CD8-positive, alpha-beta memory T cell (primary cell): ENCODE results near the gene ENG. TPM values are rescaled to one million over a fixed set of nuclear protein-coding genes. Genes with fewer than 3 reads are reported as not detected.
"Not testable (repeated sequence)": the region's sequence is repeated elsewhere in the genome, so short reads cannot be mapped to it uniquely, and the experiment has no call there.

Experiments used
- CTCF ChIA-PET: fragments of 350-600 bp; sonication (Branson Sonifier 250); formaldehyde crosslinking; loops from one replicate; lab custom pipeline; 2021; ENCODE audit warnings: antibody characterized with exemption; lab: Charles Lee
- POLR2A ChIA-PET: fragments of 350-600 bp; sonication (Branson Sonifier 250); formaldehyde crosslinking; loops from one replicate; lab custom pipeline; 2021; ENCODE audit warnings: antibody characterized with exemption; lab: Charles Lee
- DNase-seq, 5 donors: peaks; one replicate each; pipeline versions ENCODE4 v3.0.0 to v3.0.0-alpha.2; 2020 to 2022; ENCODE audit warnings: mixed read lengths in 1 of 5
- H3K27ac ChIP-seq: one replicate; pipeline ENCODE4 v1.7.0; 2013; ENCODE audit warnings: low read depth, mild to moderate bottlenecking, low read length, moderate library complexity
- H3K27me3 ChIP-seq: 2 replicates; pipeline ENCODE4 v1.7.0; 2013; ENCODE audit warnings: low read length, mild to moderate bottlenecking; ENCODE audit not compliant: insufficient read depth, poor library complexity, severe bottlenecking
- H3K36me3 ChIP-seq: 2 replicates; pipeline ENCODE4 v1.7.0; 2013; ENCODE audit warnings: mild to moderate bottlenecking, low read length, moderate library complexity; ENCODE audit not compliant: insufficient read depth
- H3K4me1 ChIP-seq: 2 replicates; pipeline ENCODE4 v1.7.0; 2013; ENCODE audit warnings: mild to moderate bottlenecking, low read length, moderate library complexity; ENCODE audit not compliant: insufficient read depth
- H3K4me3 ChIP-seq: 2 replicates; pipeline ENCODE4 v1.7.0; 2013; ENCODE audit warnings: mild to moderate bottlenecking, low read length
- H3K9me3 ChIP-seq: 2 replicates; pipeline ENCODE4 v1.7.0; 2013; ENCODE audit warnings: mild to moderate bottlenecking, low read length
- H3K27ac Mint-ChIP-seq, 8 donors: one replicate each; pipeline ENCODE4 v1.8.0; 2020 to 2021; ENCODE audit warnings: mixed read lengths in 8 of 8, mild to moderate bottlenecking in 6 of 8, inconsistent platforms in 3 of 8, moderate library complexity in 3 of 8
- H3K27me3 Mint-ChIP-seq, 2 donors: one replicate each; pipeline ENCODE4 v1.8.0; 2020 to 2021; ENCODE audit warnings: mixed read lengths in 2 of 2, mild to moderate bottlenecking in 1 of 2, moderate library complexity in 1 of 2
- H3K36me3 Mint-ChIP-seq, 3 donors: one replicate each; pipeline ENCODE4 v1.8.0; 2020 to 2021; ENCODE audit warnings: mixed read lengths in 3 of 3, inconsistent platforms in 1 of 3, mild to moderate bottlenecking in 1 of 3
- H3K4me1 Mint-ChIP-seq, 3 donors: one replicate each; pipeline ENCODE4 v1.8.0; 2020 to 2021; ENCODE audit warnings: mixed read lengths in 3 of 3, inconsistent platforms in 1 of 3, mild to moderate bottlenecking in 1 of 3
- H3K4me3 Mint-ChIP-seq, 7 donors: one replicate each; pipeline ENCODE4 v1.8.0; 2020 to 2021; ENCODE audit warnings: mixed read lengths in 7 of 7, mild to moderate bottlenecking in 6 of 7, moderate library complexity in 4 of 7, inconsistent platforms in 2 of 7
- H3K9me3 Mint-ChIP-seq, 5 donors: one replicate each; pipeline ENCODE4 v1.8.0; 2020 to 2022; ENCODE audit warnings: mixed read lengths in 5 of 5, mild to moderate bottlenecking in 3 of 5, moderate library complexity in 2 of 5, inconsistent platforms in 1 of 5
- polyA plus RNA-seq: library from polyadenylated mRNA; unstranded; fragments of 300-500 nt; fragmentation: Illumina TruSeq; gene quantifications from one replicate; pipeline ENCODE4 v1.2.3, GENCODE V29; 2021
- total RNA-seq, 2 experiments: library from RNA; stranded (reverse); gene quantifications; one replicate each; pipeline ENCODE4 v1.2.3, GENCODE V29; 2021

The ENG gene
- total and polyA plus RNA-seq, 3 experiments from 2014 or later: 7.9 to 19.3 (median 18.9) TPM

- peak overlapping the region in 1 of 8 donors; percentile 5 for H3K27ac Mint-ChIP-seq
- no peak for DNase-seq
- H3K4me1 Mint-ChIP-seq: peaks cover 4 to 8% (median 5%) of the 10 kb centered on the region in 3 donors
These were observed 7.3 kb downstream of the ENG start for GRCh38 chr9:127847178-127847510.

DNA sequence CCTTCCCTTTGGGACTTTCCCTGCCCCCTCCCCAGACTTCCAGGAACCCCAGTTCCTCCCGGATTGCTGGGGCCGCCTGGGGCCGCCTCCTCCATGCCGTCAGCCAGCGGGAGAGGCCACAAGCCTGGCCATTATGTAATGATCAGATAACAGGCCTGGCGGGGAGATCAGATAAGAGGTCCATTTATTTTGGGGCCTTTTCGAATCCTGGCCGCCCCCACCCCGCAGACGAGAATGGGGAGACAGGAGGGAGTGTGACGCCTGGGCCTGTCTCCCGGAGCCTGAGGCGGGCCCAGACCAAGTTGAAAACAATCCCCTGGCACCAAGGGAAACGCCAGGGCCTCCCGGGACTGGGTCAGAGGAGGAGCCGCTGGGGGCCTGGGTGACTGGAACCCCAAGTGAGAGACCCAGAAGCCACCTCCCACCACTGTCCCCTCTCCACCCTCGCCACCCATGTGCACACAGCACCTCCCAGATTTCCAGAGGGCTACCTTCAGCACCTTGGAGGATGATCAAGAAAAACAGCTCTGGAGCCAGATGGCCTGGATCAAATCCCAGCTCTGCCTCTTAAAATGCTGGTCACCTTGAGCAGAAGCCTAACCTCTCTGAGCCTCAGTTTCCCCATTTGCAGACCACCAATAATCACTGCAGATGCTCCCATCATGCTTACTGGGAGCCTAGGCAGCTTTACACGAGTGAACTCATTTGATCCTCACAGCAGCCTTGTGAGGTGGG lies 7.8 kb downstream of the ENG start:
- Mint-ChIP-seq H3K36me3 (peaks cover 16 to 20% (median 17%) of the 10 kb centered on the region in 3 donors), H3K9me3 (peaks cover 5 to 16% (median 12%) of the 10 kb centered on the region in 5 donors), H3K4me3 (no peak overlapping the region), H3K27me3 (peaks cover 0 to 2% of the 10 kb centered on the region in 2 donors), H3K4me1 (peaks cover 0 to 5% (median 0%) of the 10 kb centered on the region in 3 donors), H3K27ac (no peak overlapping the region)
- Histone ChIP-seq H3K4me1 (no peaks in the 10 kb centered on the region), H3K27ac (no peak overlapping the region), H3K9me3 (peaks cover 13% of the 10 kb centered on the region), H3K4me3 (no peak overlapping the region), H3K27me3 (no peaks in the 10 kb centered on the region), H3K36me3 (no peaks in the 10 kb centered on the region)
- CTCF ChIA-PET: interaction anchor here (1.0 to 1.3 kb wide), 2 partner anchors 16 to 23 kb away, joined by 3 to 5 read pairs; no protein-coding TSS in a partner anchor
- no peak for DNase-seq
- POLR2A ChIA-PET: no interaction called here

More at GRCh38 chr9:127847178-127847510, 7.3 kb downstream of the ENG start:
- H3K27ac ChIP-seq: no peak overlapping the region
- H3K27me3 Mint-ChIP-seq: peaks cover 0 to 2% of the 10 kb centered on the region in 2 donors
- H3K27me3 ChIP-seq: no peaks in the 10 kb centered on the region
- no peaks in the 10 kb centered on the region for H3K36me3 ChIP-seq
- H3K4me3 ChIP-seq: no peak overlapping the region
- ChIA-PET POLR2A (no interaction called here), CTCF (interaction anchor here (1.0 to 1.3 kb wide), 2 partner anchors 16 to 22 kb away, joined by 3 to 5 read pairs; no protein-coding TSS in a partner anchor)
- H3K9me3 Mint-ChIP-seq: peaks cover 5 to 16% (median 12%) of the 10 kb centered on the region in 5 donors
- H3K4me3 Mint-ChIP-seq: no peak overlapping the region
- peaks cover 16 to 17% (median 17%) of the 10 kb centered on the region in 3 donors for H3K36me3 Mint-ChIP-seq
- H3K9me3 ChIP-seq: peaks cover 13% of the 10 kb centered on the region
- no peaks in the 10 kb centered on the region for H3K4me1 ChIP-seq

- H3K36me3 ChIP-seq, H3K27ac ChIP-seq, H3K4me3 Mint-ChIP-seq, CTCF ChIA-PET, H3K4me1 Mint-ChIP-seq, H3K4me3 ChIP-seq, H3K27me3 ChIP-seq, DNase-seq, H3K4me1 ChIP-seq, H3K27me3 Mint-ChIP-seq: not testable (repeated sequence)
- POLR2A ChIA-PET: interaction anchor here (0.6 kb wide), 1 partner anchor 109 kb away, joined by 4 read pairs; no protein-coding TSS in a partner anchor
- peak overlapping the region in 1 of 8 donors; percentile 47 for H3K27ac Mint-ChIP-seq
- H3K36me3 Mint-ChIP-seq: peaks cover 12 to 29% (median 16%) of the 10 kb centered on the region in 3 donors
- peaks cover 13% of the 10 kb centered on the region for H3K9me3 ChIP-seq
- peaks cover 5 to 16% (median 12%) of the 10 kb centered on the region in 5 donors for H3K9me3 Mint-ChIP-seq
These were observed 8.8 kb downstream of the ENG start for GRCh38 chr9:127845619-127846018.

GRCh38 chr9:127844821-127845359 lies 9.6 kb downstream of the ENG start:
- no peaks in the 10 kb centered on the region for H3K4me1 ChIP-seq
- no peak for DNase-seq
- Mint-ChIP-seq H3K36me3 (peaks cover 8 to 27% (median 16%) of the 10 kb centered on the region in 3 donors), H3K27me3 (peaks cover 0 to 2% of the 10 kb centered on the region in 2 donors), H3K4me1 (peaks cover 0 to 5% (median 0%) of the 10 kb centered on the region in 3 donors), H3K9me3 (peaks cover 5 to 12% (median 9%) of the 10 kb centered on the region in 5 donors), H3K4me3 (no peak overlapping the region), H3K27ac (no peak overlapping the region)
- no peak overlapping the region for H3K4me3 ChIP-seq
- H3K27ac ChIP-seq: no peak overlapping the region
- ChIA-PET CTCF (no interaction called here), POLR2A (interaction anchor here (0.6 kb wide), 1 partner anchor 108 kb away, joined by 4 read pairs; no protein-coding TSS in a partner anchor)
- H3K36me3 ChIP-seq: no peaks in the 10 kb centered on the region
- H3K27me3 ChIP-seq: no peaks in the 10 kb centered on the region
- H3K9me3 ChIP-seq: peaks cover 12% of the 10 kb centered on the region

DNA sequence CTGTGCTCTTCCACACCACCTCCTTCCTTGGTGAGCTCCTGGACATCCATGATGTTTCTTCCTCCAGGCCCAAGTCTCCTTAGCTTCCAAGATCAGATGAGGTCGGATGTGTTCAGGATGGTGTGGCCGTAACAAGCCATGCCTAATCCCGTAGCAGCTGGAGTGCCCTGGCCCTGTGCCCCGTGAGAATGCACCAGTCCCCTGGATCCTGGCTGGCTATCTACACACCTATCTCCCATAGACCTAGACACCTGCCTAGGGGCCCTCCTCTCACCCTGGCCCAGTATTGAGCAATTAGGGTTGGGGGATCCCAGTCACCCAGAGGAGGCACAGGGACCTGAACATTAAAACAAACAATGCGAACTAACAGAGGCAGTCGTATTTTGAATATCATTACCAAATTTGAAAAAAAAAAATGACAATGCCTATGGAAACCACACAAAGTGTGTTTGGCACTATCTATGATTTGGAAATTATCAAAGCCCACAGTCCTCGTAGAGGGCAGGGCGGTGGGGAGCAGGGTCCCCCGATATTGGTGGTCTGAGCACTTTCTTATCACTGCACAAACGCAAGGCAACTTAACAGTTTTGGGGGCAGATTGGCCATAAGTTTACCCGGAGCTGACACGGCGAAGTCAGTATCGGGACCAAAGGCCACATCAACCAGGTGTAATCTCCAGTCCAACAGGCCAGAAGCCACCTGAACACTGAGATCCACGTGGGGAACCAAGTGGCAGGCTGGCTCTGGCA lies 13.2 kb downstream of the ENG start:
- Histone ChIP-seq H3K4me3 (no peak overlapping the region), H3K4me1 (no peaks in the 10 kb centered on the region), H3K9me3 (no peaks in the 10 kb centered on the region), H3K27me3 (no peaks in the 10 kb centered on the region), H3K36me3 (no peaks in the 10 kb centered on the region), H3K27ac (no peak overlapping the region)
- Mint-ChIP-seq H3K9me3 (no peaks in the 10 kb centered on the region), H3K27ac (peak overlapping the region in 1 of 8 donors; percentile 54), H3K4me3 (no peak overlapping the region), H3K4me1 (no peaks in the 10 kb centered on the region), H3K27me3 (peaks cover 0 to 6% of the 10 kb centered on the region in 2 donors), H3K36me3 (peaks cover 0 to 18% (median 0%) of the 10 kb centered on the region in 3 donors)
- no peak for DNase-seq
- ChIA-PET POLR2A (no interaction called here), CTCF (interaction anchor here (1.3 kb wide), 1 partner anchor 29 kb away, joined by 4 read pairs; no protein-coding TSS in a partner anchor)

GRCh38 chr9:127838375-127839078 lies 15.9 kb downstream of the ENG start:
- Histone ChIP-seq H3K27ac (no peak overlapping the region), H3K4me3 (no peak overlapping the region), H3K27me3 (no peaks in the 10 kb centered on the region), H3K4me1 (no peaks in the 10 kb centered on the region), H3K36me3 (no peaks in the 10 kb centered on the region), H3K9me3 (no peaks in the 10 kb centered on the region)
- ChIA-PET CTCF (no interaction called here), POLR2A (no interaction called here)
- H3K9me3 Mint-ChIP-seq: no peaks in the 10 kb centered on the region
- no peak overlapping the region for H3K4me3 Mint-ChIP-seq
- peaks cover 0 to 6% of the 10 kb centered on the region in 2 donors for H3K27me3 Mint-ChIP-seq
- DNase-seq: no peak
- H3K27ac Mint-ChIP-seq: peak overlapping the region in 1 of 8 donors; percentile 77
- H3K36me3 Mint-ChIP-seq: peaks cover 0 to 18% (median 0%) of the 10 kb centered on the region in 3 donors
- peaks cover 0 to 2% (median 0%) of the 10 kb centered on the region in 3 donors for H3K4me1 Mint-ChIP-seq

GRCh38 chr9:127837346-127837745 lies 17.1 kb downstream of the ENG start:
- Histone ChIP-seq H3K27ac (no peak overlapping the region), H3K27me3 (no peaks in the 10 kb centered on the region), H3K9me3 (no peaks in the 10 kb centered on the region), H3K4me1 (peaks cover 3% of the 10 kb centered on the region), H3K36me3 (no peaks in the 10 kb centered on the region), H3K4me3 (no peak overlapping the region)
- Mint-ChIP-seq H3K27me3 (peaks cover 0 to 6% of the 10 kb centered on the region in 2 donors), H3K27ac (peak overlapping the region in 2 of 8 donors; percentile 64 to 71), H3K36me3 (peaks cover 0 to 14% (median 0%) of the 10 kb centered on the region in 3 donors), H3K4me3 (no peak overlapping the region), H3K9me3 (no peaks in the 10 kb centered on the region), H3K4me1 (peaks cover 1 to 8% (median 2%) of the 10 kb centered on the region in 3 donors)
- ChIA-PET CTCF (interaction anchor here (0.7 to 1.6 kb wide), 2 partner anchors 32 to 197 kb away, joined by 3 to 4 read pairs; no protein-coding TSS in a partner anchor), POLR2A (interaction anchor here (0.6 kb wide), 1 partner anchor 979 kb away, joined by 4 read pairs; no protein-coding TSS in a partner anchor)
- DNase-seq: no peak
